ENCODE data around the gene DDC.
"Not testable (repeated sequence)": the region's sequence is repeated elsewhere in the genome, so short reads cannot be mapped to it uniquely, and the experiment has no call there.

Gene DDC

GRCh38 chr7:50533866-50534265 is 31.3 kb downstream of the DDC start:
- H3K27me3 Mint-ChIP-seq (ENCODE audit: low read depth): peaks cover 10% of the 10 kb centered on the region

GRCh38 chr7:50531928-50532327 is 33.3 kb downstream of the DDC start:
- Mint-ChIP-seq H3K4me3 (no peak overlapping the region), H3K4me1 (ENCODE audit: low read depth) (peaks cover 7% of the 10 kb centered on the region), H3K27ac (no peak overlapping the region), H3K27me3 (ENCODE audit: low read depth) (peaks cover 16% of the 10 kb centered on the region), H3K9me3 (no peaks in the 10 kb centered on the region), H3K36me3 (ENCODE audit: low read depth) (no peaks in the 10 kb centered on the region)

More at GRCh38 chr7:50533866-50534265, 31.3 kb downstream of the DDC start:
- no peak overlapping the region for H3K27ac Mint-ChIP-seq
- no peak overlapping the region for H3K4me3 Mint-ChIP-seq
- no peaks in the 10 kb centered on the region for H3K36me3 Mint-ChIP-seq (ENCODE audit: low read depth)
- peaks cover 7% of the 10 kb centered on the region for H3K4me1 Mint-ChIP-seq (ENCODE audit: low read depth)
- H3K9me3 Mint-ChIP-seq: no peaks in the 10 kb centered on the region

- Mint-ChIP-seq H3K27ac (peak overlapping the region; percentile 8), H3K36me3 (ENCODE audit: low read depth) (no peaks in the 10 kb centered on the region), H3K4me1 (ENCODE audit: low read depth) (peaks cover 7% of the 10 kb centered on the region), H3K27me3 (ENCODE audit: low read depth) (peaks cover 20% of the 10 kb centered on the region), H3K9me3 (no peaks in the 10 kb centered on the region), H3K4me3 (no peak overlapping the region)
Observed at GRCh38 chr7:50531401-50531911, 33.7 kb downstream of the DDC start.

- Mint-ChIP-seq H3K27me3 (ENCODE audit: low read depth) (peaks cover 25% of the 10 kb centered on the region), H3K4me1 (ENCODE audit: low read depth) (peaks cover 7% of the 10 kb centered on the region), H3K4me3 (no peak overlapping the region), H3K9me3 (no peaks in the 10 kb centered on the region), H3K27ac (no peak overlapping the region), H3K36me3 (ENCODE audit: low read depth) (no peaks in the 10 kb centered on the region)
Observed at GRCh38 chr7:50530766-50531165, 34.4 kb downstream of the DDC start.

- H3K4me1 Mint-ChIP-seq (ENCODE audit: low read depth): peaks cover 7% of the 10 kb centered on the region
- H3K36me3 Mint-ChIP-seq (ENCODE audit: low read depth): no peaks in the 10 kb centered on the region
- H3K4me3 Mint-ChIP-seq: no peak overlapping the region
- H3K27ac Mint-ChIP-seq: no peak overlapping the region
- H3K9me3 Mint-ChIP-seq: no peaks in the 10 kb centered on the region
- H3K27me3 Mint-ChIP-seq (ENCODE audit: low read depth): peaks cover 30% of the 10 kb centered on the region
Observed at GRCh38 chr7:50529093-50529862, 35.9 kb downstream of the DDC start.

- H3K36me3 Mint-ChIP-seq (ENCODE audit: low read depth): no peaks in the 10 kb centered on the region
- H3K27ac Mint-ChIP-seq: no peak overlapping the region
- no peaks in the 10 kb centered on the region for H3K9me3 Mint-ChIP-seq
- peaks cover 36% of the 10 kb centered on the region for H3K27me3 Mint-ChIP-seq (ENCODE audit: low read depth)
- peaks cover 7% of the 10 kb centered on the region for H3K4me1 Mint-ChIP-seq (ENCODE audit: low read depth)
- H3K4me3 Mint-ChIP-seq: no peak overlapping the region
Observed at GRCh38 chr7:50528266-50529092, 36.7 kb downstream of the DDC start.

GRCh38 chr7:50519350-50519749 is 45.9 kb downstream of the DDC start:
- H3K27ac Mint-ChIP-seq; H3K9me3 Mint-ChIP-seq; H3K36me3 Mint-ChIP-seq (ENCODE audit: low read depth); H3K4me1 Mint-ChIP-seq (ENCODE audit: low read depth); H3K4me3 Mint-ChIP-seq: not testable (repeated sequence)
- peaks cover 57% of the 10 kb centered on the region for H3K27me3 Mint-ChIP-seq (ENCODE audit: low read depth)

GRCh38 chr7:50513166-50513871 is 51.9 kb downstream of the DDC start:
- H3K4me3 Mint-ChIP-seq: no peak overlapping the region
- H3K27ac Mint-ChIP-seq: no peak overlapping the region
- H3K36me3 Mint-ChIP-seq (ENCODE audit: low read depth): no peaks in the 10 kb centered on the region
- H3K27me3 Mint-ChIP-seq (ENCODE audit: low read depth): peaks cover 31% of the 10 kb centered on the region
- H3K9me3 Mint-ChIP-seq: no peaks in the 10 kb centered on the region
- H3K4me1 Mint-ChIP-seq (ENCODE audit: low read depth): peaks cover 4% of the 10 kb centered on the region

- Mint-ChIP-seq H3K9me3 (no peaks in the 10 kb centered on the region), H3K36me3 (ENCODE audit: low read depth) (no peaks in the 10 kb centered on the region), H3K4me1 (ENCODE audit: low read depth) (peaks cover 4% of the 10 kb centered on the region), H3K27me3 (ENCODE audit: low read depth) (peaks cover 31% of the 10 kb centered on the region), H3K27ac (no peak overlapping the region), H3K4me3 (no peak overlapping the region)
Observed at GRCh38 chr7:50512384-50512783, 52.8 kb downstream of the DDC start.

- H3K9me3 Mint-ChIP-seq: no peaks in the 10 kb centered on the region
- H3K36me3 Mint-ChIP-seq (ENCODE audit: low read depth): no peaks in the 10 kb centered on the region
- H3K4me1 Mint-ChIP-seq (ENCODE audit: low read depth): no peaks in the 10 kb centered on the region
- no peak overlapping the region for H3K27ac Mint-ChIP-seq
- H3K4me3 Mint-ChIP-seq: no peak overlapping the region
- H3K27me3 Mint-ChIP-seq (ENCODE audit: low read depth): peaks cover 17% of the 10 kb centered on the region
Observed at GRCh38 chr7:50509459-50509858, 55.7 kb downstream of the DDC start.

- Mint-ChIP-seq H3K4me3 (no peak overlapping the region), H3K36me3 (ENCODE audit: low read depth) (no peaks in the 10 kb centered on the region), H3K4me1 (ENCODE audit: low read depth) (no peaks in the 10 kb centered on the region), H3K27me3 (ENCODE audit: low read depth) (peaks cover 14% of the 10 kb centered on the region), H3K9me3 (no peaks in the 10 kb centered on the region), H3K27ac (no peak overlapping the region)
Observed at GRCh38 chr7:50508471-50508943, 56.7 kb downstream of the DDC start.

- Mint-ChIP-seq H3K27me3 (ENCODE audit: low read depth) (peaks cover 11% of the 10 kb centered on the region), H3K36me3 (ENCODE audit: low read depth) (no peaks in the 10 kb centered on the region), H3K9me3 (no peaks in the 10 kb centered on the region), H3K4me3 (no peak overlapping the region), H3K4me1 (ENCODE audit: low read depth) (no peaks in the 10 kb centered on the region), H3K27ac (no peak overlapping the region)
Observed at GRCh38 chr7:50507898-50508470, 57.2 kb downstream of the DDC start.

GRCh38 chr7:50505553-50506210 is 59.5 kb downstream of the DDC start:
- no peaks in the 10 kb centered on the region for H3K36me3 Mint-ChIP-seq (ENCODE audit: low read depth)
- no peaks in the 10 kb centered on the region for H3K4me1 Mint-ChIP-seq (ENCODE audit: low read depth)
- H3K27ac Mint-ChIP-seq: no peak overlapping the region
- H3K4me3 Mint-ChIP-seq: no peak overlapping the region
- peaks cover 13% of the 10 kb centered on the region for H3K27me3 Mint-ChIP-seq (ENCODE audit: low read depth)
- H3K9me3 Mint-ChIP-seq: no peaks in the 10 kb centered on the region
